ELF-1 (cell line): ENCODE data around the gene DCAF15.

Experiments used
- DNase-seq: peaks from one replicate; pipeline ENCODE4 v3.0.0-alpha.2; 2016; ENCODE audit warnings: low read depth, low spot score

Gene DCAF15

GRCh38 chr19:13929956-13930355, 22.4 kb upstream of the DCAF15 start:
- no peak for DNase-seq

GRCh38 chr19:13930402-13930801, 21.9 kb upstream of the DCAF15 start:
- no peak for DNase-seq

DNA sequence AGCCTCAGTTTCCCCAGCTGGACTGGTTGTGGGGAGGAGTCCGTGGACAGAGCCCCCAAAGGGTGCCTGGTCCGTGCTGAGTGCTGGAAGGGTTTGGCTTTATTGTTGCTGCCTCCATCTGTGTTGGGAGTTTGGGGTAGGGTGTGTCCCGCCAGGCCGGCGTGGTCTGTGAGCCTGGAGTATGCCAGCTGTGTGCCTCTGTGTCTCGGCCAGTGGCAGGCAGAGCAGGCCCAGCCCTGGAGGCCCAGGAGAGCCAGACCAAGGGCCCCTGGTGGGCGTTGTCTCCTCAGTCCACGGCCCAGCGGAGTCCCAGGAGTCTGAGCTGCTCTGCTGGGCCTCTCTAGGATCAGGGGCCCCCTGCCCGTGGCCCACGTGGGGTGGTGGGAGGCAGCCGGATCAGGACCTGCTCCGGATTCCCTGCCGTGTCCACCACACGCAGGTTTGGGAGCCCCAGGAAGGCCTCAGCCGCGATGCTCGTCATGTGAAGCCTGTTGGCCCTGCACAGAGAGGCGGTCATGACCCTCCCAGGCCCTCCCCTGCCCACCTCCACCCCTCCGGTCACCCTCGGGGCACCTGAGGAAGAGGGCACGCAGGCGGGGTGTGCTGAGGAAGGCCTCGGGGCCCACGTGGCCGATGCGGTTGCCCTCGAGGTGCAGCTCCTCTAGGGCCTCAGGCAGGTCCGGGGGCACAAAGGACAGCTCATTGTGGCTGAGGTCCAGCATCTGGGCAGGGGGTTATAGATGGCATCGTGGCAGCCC, 20.7 kb upstream of the DCAF15 start:
- no peak for DNase-seq

- no peak for DNase-seq
Measured at GRCh38 chr19:13932149-13932637, 20.1 kb upstream of the DCAF15 start.

DNA sequence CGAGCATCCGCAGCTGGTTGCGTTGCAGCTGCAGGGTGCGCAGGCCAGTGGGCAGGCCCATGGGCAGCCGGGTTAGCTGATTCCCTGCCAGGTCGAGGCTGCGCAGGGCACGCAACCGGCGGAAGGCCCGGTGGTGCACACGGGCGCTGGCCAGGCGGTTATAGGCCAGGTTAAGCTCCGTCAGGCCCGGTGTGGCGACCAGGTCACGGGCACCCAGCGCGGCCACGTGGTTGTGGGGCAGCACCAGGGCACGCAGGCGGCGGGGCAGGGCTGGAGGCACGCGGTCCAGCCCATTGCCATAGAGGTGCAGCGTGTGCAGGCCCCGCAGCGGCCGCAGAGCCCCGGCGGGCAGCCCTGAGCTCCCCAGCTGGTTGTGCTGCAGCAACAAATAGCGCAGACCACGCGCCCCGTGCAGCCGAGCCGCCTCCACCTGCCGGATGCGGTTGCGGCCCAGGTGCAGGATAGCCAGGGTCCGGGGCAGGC, 19.4 kb upstream of the DCAF15 start:
- DNase-seq = no peak

GRCh38 chr19:13934785-13935109, 17.6 kb upstream of the DCAF15 start:
- no peak for DNase-seq

DNA sequence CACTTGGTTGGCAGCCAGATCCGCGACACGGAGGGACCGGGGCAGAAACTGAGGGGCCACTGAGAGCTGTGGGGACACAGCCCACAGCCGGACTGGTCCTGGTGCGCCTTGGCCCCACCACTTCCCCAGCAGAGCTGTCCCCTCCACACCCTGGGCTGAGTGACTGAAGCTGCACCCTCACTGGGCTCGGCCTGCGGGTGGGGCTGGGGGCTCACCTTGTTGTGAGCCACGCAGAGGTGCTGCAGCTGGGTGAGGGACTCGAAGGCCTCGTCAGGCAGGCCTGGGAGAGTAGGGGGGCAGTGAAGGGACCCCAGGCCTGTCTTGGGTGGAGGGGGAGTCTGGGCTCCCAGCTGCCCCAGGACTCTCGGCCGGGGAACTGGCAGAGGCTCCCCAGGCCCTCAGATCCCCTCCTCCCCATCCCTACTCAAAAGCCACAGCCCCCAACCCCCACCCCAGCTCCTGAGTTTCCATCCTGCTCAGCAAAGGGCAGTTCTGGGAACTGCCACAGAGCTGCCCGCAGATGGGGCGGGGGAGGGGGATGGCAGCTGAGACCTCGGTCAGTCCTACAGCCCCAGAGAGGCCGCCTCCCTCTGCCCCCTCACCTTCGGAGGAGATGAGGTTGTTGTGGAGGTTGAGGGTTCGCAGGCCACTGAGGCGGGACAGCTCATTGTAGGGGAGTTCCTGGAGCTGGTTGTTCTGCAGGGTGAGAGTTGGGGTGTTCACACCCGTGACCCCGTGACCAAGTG, 16.4 kb upstream of the DCAF15 start:
- DNase-seq = peak; percentile 45

- DNase-seq = no peak
Measured at GRCh38 chr19:13937479-13938300, 14.6 kb upstream of the DCAF15 start.

- DNase-seq = no peak
Measured at GRCh38 chr19:13938301-13939064, 13.8 kb upstream of the DCAF15 start, which contains the start of gene PODNL1. Gene PODNL1 (minus strand): TSS chr19:13938417. CDS start chr19:13938181, 236 bp downstream.

DNA sequence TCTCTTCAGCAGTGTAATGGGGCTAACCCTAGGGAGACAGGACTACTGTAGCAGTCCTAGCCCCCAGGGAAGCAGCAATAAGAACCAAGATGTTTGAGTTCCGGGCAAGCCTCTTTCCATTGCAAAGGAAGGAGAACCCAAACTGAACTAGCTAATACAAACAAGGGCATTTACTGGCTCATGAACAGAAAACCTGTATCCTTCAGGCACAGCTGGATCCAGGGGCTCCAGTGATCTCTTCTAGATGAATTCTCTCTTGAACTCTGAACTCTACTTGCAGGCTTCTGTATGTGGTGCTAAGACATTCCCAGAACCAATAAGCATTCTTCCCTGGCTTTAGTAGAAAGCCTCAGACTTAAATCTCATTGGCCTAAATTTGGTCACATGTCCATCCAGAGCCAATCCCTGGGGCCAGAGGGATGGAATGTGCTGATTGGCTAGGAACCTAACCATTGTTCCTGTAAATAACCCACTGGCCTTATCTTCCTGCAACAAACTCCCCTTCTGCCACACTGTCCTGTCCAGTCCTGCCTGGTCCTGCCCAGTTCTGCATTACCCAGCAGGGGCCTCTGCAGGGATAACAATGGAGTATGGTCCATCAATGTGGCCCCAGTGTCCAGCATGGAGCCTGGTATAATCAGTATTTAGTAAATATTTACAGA, 10.2 kb upstream of the DCAF15 start:
- DNase-seq = no peak

DNA sequence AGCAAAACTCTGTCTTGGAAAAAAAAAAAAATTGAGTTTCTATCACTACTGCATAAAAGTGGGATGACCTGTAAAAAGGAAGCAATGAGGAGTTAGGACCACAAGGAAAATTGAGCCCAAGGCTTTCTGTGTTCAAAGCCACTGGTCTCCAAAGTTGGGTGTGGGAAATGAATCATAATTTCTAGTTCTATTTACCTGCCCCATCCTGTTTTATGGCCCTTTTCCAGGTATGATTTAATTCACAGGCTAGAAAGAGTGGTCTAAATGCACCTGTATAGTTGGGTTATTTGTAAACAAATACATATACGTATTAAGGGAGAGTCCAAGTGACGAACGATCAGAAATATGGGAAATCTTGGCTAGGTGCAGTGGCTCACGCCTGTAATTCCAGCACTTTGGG, 5.9 kb upstream of the DCAF15 start:
- no peak for DNase-seq

GRCh38 chr19:13951043-13951442, 1.3 kb upstream of the DCAF15 start:
- DNase-seq = no peak

GRCh38 chr19:13951799-13952153, 533 bp upstream of the DCAF15 start:
- no peak for DNase-seq

DNA sequence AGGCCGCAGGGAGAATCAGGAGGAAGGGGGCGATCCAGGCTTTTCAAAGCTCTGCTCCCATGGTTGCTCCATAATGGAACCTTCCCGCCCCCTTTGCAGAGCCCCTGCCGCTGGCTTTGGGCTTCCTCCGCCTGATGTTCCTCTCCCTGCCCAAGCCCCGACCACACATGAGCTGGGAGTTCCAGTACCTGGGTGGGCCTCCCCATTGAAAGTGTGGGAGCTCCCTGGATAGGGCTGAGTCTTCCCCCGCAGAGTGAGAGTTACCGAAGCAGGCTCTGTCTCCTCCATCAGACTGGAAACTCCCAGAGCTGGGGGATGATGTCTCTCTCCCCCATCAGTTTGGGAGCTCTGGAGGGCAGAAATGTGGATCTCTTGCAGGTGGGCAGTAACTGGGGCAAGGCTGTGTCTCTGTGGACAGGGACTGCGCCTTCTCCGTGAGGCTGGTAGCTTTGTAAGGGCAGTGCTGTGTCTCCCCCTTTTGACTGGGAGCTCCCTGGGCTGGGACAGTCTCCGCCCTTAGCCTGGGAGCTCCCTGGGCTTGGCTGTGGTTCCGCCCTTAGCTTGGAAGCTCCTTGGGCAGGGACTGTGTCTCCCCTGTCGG, 722 bp downstream of the DCAF15 start:
- no peak for DNase-seq

DNA sequence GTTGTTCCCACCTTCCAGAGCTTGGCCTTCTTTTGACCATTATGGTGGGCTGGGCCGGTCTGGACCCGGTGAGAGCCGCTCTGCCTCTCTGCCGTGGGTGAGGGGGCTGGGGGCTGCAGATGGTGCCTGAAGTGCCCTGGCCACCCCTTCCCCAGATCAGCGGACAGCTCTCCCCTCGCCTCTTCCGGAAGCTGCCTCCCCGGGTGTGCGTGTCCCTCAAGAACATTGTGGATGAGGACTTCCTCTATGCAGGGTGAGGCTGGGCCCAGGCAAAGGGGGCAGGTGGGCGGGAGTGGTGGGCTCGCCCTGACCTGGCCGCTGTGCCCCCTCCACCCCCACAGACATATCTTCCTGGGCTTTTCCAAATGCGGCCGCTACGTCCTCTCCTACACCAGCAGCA, 1.9 kb downstream of the DCAF15 start:
- DNase-seq = no peak

DNA sequence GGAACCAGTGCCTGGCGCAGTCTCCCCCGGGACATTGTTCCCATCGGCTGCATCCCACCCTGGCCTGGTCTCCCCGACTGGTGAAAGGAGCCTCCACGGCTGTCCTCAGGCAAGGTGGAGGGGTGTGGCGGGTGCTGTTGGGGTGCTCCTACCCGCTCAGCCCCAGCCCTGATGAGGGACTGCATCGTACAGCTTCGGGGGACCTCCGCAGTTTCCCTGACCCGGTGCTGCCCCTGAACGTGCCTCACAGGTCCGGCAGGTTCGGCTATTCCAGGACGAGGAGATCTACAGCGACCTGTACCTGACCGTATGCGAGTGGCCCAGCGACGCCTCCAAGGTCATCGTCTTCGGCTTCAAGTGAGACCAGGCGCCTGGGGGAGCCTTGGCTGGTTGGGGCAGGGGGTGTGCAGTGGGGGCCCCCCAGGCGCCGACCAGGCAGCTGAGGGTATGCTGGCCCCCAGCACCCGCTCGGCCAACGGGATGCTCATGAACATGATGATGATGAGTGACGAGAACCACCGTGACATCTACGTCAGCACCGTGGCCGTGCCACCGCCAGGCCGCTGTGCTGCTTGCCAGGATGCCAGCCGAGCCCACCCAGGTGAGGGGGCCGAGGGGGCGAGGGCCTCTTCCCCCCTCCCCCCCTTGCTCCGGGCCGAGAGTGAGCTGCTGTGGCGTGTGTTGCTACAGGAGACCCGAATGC, 3.5 kb downstream of the DCAF15 start:
- DNase-seq = no peak

- DNase-seq = no peak
Measured at GRCh38 chr19:13956365-13956744, 4.0 kb downstream of the DCAF15 start.

GRCh38 chr19:13957051-13957450, 4.7 kb downstream of the DCAF15 start:
- DNase-seq = no peak

- no peak for DNase-seq
Measured at GRCh38 chr19:13958043-13958442, 5.7 kb downstream of the DCAF15 start.
